GM19372 (cell line): ENCODE results near the gene DRC3.

Source experiments
- ATAC-seq: cut with Tn5 transposase; IDR thresholded peaks from one replicate; pipeline ENCODE4 v1.9.1; 2021; ENCODE audit warnings: mild to moderate bottlenecking, low read depth, moderate library complexity; ENCODE audit not compliant: unreplicated experiment

DRC3 gene

GRCh38 chr17:17963694-17964436 lies 8.8 kb upstream of the DRC3 start:
- ATAC-seq = no peak

- no peak for ATAC-seq
These were observed 8.0 kb upstream of the DRC3 start for GRCh38 chr17:17964710-17965109.

GRCh38 chr17:17965152-17965721 lies 7.4 kb upstream of the DRC3 start:
- ATAC-seq = no peak

- no peak for ATAC-seq
These were observed 6.3 kb upstream of the DRC3 start for GRCh38 chr17:17966399-17966798.

- no peak for ATAC-seq
These were observed 1.8 kb upstream of the DRC3 start for GRCh38 chr17:17970699-17971430.

- no peak for ATAC-seq
These were observed 1.1 kb upstream of the DRC3 start for GRCh38 chr17:17971431-17972125.

GRCh38 chr17:17972952-17973254 lies 241 bp downstream of the DRC3 start:
- ATAC-seq = no peak

GRCh38 chr17:17975436-17975835 lies 2.8 kb downstream of the DRC3 start:
- no peak for ATAC-seq

GRCh38 chr17:17976931-17977570 lies 4.4 kb downstream of the DRC3 start:
- ATAC-seq = no peak

- no peak for ATAC-seq
These were observed 6.1 kb downstream of the DRC3 start for GRCh38 chr17:17978481-17979424.

- no peak for ATAC-seq
These were observed 7.1 kb downstream of the DRC3 start for GRCh38 chr17:17979778-17980177.

GRCh38 chr17:17981330-17981729 lies 8.7 kb downstream of the DRC3 start:
- ATAC-seq = no peak

GRCh38 chr17:17982801-17983200 lies 10.1 kb downstream of the DRC3 start:
- no peak for ATAC-seq

- ATAC-seq = no peak
These were observed 10.7 kb downstream of the DRC3 start for GRCh38 chr17:17983376-17983775.

- ATAC-seq = no peak
These were observed 11.1 kb downstream of the DRC3 start for GRCh38 chr17:17983776-17984175.

GRCh38 chr17:17985153-17985552 lies 12.5 kb downstream of the DRC3 start:
- no peak for ATAC-seq

GRCh38 chr17:17985555-17985954 lies 12.9 kb downstream of the DRC3 start:
- ATAC-seq = no peak

GRCh38 chr17:17987187-17987896 lies 14.7 kb downstream of the DRC3 start:
- no peak for ATAC-seq

- no peak for ATAC-seq
These were observed 15.2 kb downstream of the DRC3 start for GRCh38 chr17:17987901-17988300.
